ENCODE measurements around the gene TFEB. TPM values are rescaled to one million over a fixed set of nuclear protein-coding genes. Genes with fewer than 3 reads are reported as not detected.

TFEB gene
- total and polyA plus RNA-seq, 2 donors (not counting 3 experiments of a cell fraction or from before 2014, with no cell fraction given), result 4.9 to 6.6 TPM

DNA sequence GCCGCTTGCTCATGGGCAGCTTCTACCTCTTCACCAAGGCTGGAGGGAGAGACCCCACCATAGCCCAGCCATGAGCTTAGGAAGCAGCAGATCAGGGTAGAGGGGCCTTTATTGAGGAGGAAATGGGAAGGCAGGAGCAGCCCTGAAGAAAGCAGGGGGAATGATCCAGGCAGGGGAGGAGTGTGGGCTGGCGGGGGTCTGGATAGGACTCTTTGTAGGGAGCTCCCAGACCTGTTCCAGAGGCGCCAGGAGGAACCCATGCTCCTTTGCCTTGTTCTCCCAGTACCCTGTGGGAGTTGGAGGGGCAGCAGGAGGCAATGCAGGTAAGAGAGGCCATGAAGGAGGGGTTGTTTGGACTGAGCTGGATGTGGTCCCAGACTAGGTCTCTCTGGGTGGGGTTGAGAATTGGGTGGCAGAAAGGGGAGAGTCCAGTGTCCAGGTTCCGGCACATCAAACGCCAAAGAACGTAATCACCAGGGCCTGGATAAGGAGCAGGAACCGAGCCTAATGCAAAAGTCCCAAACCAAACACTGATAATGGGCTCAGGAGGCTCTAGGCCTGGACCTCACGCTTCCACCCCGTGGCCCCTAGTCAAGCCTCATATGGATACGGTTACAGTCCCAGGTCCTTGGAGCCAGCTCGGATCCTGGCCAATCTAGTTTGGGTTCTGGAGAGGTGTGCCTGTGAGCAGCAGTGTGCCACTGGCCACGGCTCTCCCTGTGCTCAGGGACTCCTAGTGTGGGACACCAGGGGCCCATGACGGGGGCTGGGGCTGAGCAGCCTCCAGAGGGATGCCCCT is 23.9 kb upstream of the TFEB start:
- peaks cover 4% of the 10 kb centered on the region for H3K4me1 ChIP-seq (ENCODE audit: control insufficient read depth, extremely low read depth, insufficient read depth, low read length)
- H3K27me3 ChIP-seq (ENCODE audit: control insufficient read depth in 2 of 2, insufficient read depth in 2 of 2, low read length in 2 of 2), result no peaks in the 10 kb centered on the region
- DNase-seq (ENCODE audit: low read depth, low spot score), result no peak
- no peak overlapping the region for H3K27ac ChIP-seq (ENCODE audit: insufficient read depth, low read depth, low read length)
- ChIA-PET CTCF (no interaction called here), POLR2A (no interaction called here)
- FAIRE-seq, result no peak
- no peak overlapping the region for H3K4me3 ChIP-seq (replicated peaks in 1 of 3; ENCODE audit: insufficient read depth in 1 of 3, low read depth in 1 of 3, low read length in 3 of 3)
- intact Hi-C loops (cut with micrococcal nuclease), result no loop called here
- H4K20me1 ChIP-seq (replicated peaks; ENCODE audit: control insufficient read depth, extremely low read depth, insufficient read depth, low read length), result no peaks in the 10 kb centered on the region
- BruUV-seq (replicated peaks), result no TSS peak
- H3K79me2 ChIP-seq (ENCODE audit: control insufficient read depth, insufficient read depth, low read length), result no peaks in the 10 kb centered on the region
- H3K4me2 ChIP-seq (ENCODE audit: insufficient read depth, low read length), result no peak overlapping the region
- H3K9me1 ChIP-seq (replicated peaks; ENCODE audit: control insufficient read depth, extremely low read depth, insufficient read depth, low read length), result no peaks in the 10 kb centered on the region
- no peaks in the 10 kb centered on the region for H3K36me3 ChIP-seq (ENCODE audit: control insufficient read depth in 2 of 2, extremely low read depth in 1 of 2, insufficient read depth in 2 of 2, low read length in 2 of 2)
- no peaks in the 10 kb centered on the region for H3K9me3 ChIP-seq (replicated peaks; ENCODE audit: control insufficient read depth, insufficient read depth, low read length)
- H3K9ac ChIP-seq (replicated peaks; ENCODE audit: extremely low read depth, insufficient read depth, low read length), result no peak overlapping the region
- TF ChIP-seq EZH2 (IDR thresholded peaks at IDR 0.05; ENCODE audit: borderline replicate concordance, low read depth, low read length, severe bottlenecking) (no peak), POLR2AphosphoS5 (IDR thresholded peaks at IDR 0.05; ENCODE audit: insufficient read depth, low read depth, low read length) (no peak), GATA2 (IDR thresholded peaks at IDR 0.05; ENCODE audit: insufficient read depth, insufficient read length, low read depth, low read length) (no peak), CTCF (IDR thresholded peaks at IDR 0.05; ENCODE audit: extremely low read depth in 1 of 2, insufficient read depth in 1 of 2, low read depth in 1 of 2, low read length in 2 of 2) (no peak), POLR2A (IDR thresholded peaks at IDR 0.05; ENCODE audit: low read depth, low read length) (no peak), JUN (IDR thresholded peaks at IDR 0.05; ENCODE audit: borderline replicate concordance, insufficient read depth, insufficient read length, low read depth) (no peak), MYC (IDR thresholded peaks at IDR 0.05; ENCODE audit: low read depth, low read length) (no peak), FOS (IDR thresholded peaks at IDR 0.05; ENCODE audit: borderline replicate concordance, insufficient read depth, low read length) (no peak)
- TF ChIP-seq, protein P1, sequence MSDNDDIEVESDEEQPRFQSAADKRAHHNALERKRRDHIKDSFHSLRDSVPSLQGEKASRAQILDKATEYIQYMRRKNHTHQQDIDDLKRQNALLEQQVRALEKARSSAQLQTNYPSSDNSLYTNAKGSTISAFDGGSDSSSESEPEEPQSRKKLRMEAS (IDR thresholded peaks at IDR 0.05; ENCODE audit: insufficient read depth, insufficient read length), result no peak
- H2AFZ ChIP-seq (ENCODE audit: low read depth, low read length), result no peak overlapping the region
- dilution Hi-C loops (cut with MboI; ENCODE audit: extremely low pct_ligation_motif_present, low sequenced_read_pairs), result no loop called here

Measured in endothelial cell of umbilical vein (primary cell).